HG03175 (cell line): ENCODE data around the gene MIEF1.

Source experiments
- ATAC-seq: cut with Tn5 transposase; IDR thresholded peaks from one replicate; pipeline ENCODE4 v1.9.1; 2021; ENCODE audit warnings: mild to moderate bottlenecking, moderate library complexity; ENCODE audit not compliant: unreplicated experiment

MIEF1 gene

DNA sequence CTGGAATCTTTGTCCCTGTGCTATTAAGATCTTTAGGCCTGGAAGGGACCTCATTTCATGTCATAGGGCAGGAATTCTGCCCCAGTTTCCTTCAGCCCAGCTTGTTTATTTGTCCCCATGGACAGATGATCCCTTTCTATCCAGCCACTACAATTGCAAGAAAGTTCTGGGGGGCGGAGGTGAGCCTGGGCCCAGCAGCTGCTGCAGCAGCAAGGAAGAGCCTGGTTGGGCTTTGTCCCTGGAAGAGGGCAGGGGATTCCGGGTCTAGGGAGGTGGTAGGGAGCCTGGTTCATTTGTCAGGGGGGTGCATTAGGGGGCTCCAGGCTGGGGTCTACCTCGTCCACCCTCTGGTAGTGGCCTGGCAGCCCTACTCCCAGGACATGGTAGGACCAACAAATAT lies 52.1 kb downstream of the MIEF1 start:
- no peak for ATAC-seq

DNA sequence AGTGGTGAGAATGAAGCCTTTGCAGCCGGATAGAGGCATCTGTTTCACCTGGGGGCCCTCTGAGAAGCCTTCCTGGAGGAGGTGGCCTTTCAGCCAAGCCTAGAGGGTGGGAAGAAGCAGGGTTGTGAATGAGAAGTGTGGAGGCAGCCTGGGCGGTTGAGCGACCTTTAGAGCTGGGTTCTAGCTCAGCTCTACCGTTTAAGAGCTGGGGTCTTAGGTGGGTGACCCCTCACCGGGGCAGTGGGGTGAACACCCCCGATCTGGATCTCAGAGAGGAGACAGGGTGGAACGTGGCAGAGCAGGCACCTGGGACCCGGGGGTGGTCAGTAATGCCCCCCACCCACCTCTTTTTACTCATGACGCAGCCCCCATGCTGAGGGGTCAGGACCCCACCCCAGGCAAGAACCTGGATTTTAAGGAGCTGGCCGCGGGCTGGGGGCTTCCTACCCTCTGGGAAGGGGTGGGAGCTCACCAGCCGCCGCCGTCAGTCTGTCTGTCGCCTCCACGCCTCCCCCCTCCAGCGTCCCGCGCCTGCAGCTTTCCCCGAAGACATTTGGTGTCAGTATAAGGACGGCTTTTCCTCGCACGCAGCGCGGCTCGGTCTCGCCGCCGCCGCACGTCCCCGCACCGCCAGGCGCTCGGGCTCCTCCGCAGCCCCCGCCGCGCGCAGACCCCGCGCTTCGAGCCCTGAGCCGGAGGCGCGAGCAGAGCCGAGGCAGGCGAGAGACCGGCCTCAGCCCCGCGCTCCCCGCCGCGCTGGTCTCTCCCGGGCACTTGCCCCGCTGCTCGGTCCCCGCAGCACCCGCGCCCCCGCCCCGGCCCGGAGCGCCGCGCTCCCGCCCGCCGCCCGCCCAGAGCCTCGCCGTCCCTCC lies 55.1 kb downstream of the MIEF1 start:
- no peak for ATAC-seq

GRCh38 chr22:39558254-39558727 lies 56.2 kb downstream of the MIEF1 start:
- ATAC-seq = no peak

- ATAC-seq = no peak
Observed at GRCh38 chr22:39558950-39559349, 56.9 kb downstream of the MIEF1 start.

GRCh38 chr22:39559456-39560105 lies 57.5 kb downstream of the MIEF1 start:
- ATAC-seq = no peak

GRCh38 chr22:39560127-39560526 lies 58.0 kb downstream of the MIEF1 start:
- ATAC-seq = no peak

- no peak for ATAC-seq
Observed at GRCh38 chr22:39562839-39563489, 60.9 kb downstream of the MIEF1 start.

DNA sequence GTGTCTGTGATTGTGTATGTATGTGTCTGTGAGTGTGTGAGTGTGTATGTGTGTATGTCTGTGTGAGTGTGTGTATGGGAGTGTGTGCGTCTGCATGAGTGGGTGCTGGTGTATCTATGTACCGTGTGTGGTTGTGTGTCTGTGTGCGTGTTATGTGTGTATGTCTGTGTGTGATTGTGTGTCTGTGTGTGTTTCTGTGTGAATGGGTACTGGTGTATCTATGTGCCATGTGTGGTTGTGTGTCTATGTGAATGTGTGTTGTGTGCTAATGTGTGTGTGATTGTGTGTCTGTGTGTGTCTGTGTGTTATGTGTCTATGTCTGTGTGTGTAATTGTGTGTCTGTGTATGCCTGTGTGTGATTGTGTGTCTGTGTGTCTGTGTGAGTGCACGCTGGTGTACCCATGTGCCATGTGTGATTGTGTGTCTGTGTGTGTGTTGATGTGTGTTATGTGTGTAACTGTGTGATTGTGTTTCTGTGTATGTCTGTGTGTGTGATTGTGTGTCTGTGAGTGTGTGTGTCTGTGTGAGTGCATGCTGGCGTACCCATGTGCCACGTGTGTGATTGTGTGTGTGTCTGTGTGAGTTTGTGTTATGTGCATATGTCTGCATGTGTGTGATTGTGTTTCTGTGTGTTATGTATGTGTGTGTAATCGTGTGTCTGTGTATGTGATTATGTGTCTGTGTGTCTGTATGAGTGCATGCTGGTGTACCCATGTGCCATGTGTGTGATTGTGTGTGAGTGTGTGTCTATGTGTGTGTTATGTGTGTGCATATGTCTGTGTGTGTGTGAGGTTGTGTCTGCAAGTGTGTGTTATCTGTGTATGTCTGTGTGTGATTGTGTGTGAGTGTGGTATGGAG lies 61.7 kb downstream of the MIEF1 start:
- no peak for ATAC-seq

GRCh38 chr22:39565414-39565944 lies 63.4 kb downstream of the MIEF1 start:
- ATAC-seq = no peak

DNA sequence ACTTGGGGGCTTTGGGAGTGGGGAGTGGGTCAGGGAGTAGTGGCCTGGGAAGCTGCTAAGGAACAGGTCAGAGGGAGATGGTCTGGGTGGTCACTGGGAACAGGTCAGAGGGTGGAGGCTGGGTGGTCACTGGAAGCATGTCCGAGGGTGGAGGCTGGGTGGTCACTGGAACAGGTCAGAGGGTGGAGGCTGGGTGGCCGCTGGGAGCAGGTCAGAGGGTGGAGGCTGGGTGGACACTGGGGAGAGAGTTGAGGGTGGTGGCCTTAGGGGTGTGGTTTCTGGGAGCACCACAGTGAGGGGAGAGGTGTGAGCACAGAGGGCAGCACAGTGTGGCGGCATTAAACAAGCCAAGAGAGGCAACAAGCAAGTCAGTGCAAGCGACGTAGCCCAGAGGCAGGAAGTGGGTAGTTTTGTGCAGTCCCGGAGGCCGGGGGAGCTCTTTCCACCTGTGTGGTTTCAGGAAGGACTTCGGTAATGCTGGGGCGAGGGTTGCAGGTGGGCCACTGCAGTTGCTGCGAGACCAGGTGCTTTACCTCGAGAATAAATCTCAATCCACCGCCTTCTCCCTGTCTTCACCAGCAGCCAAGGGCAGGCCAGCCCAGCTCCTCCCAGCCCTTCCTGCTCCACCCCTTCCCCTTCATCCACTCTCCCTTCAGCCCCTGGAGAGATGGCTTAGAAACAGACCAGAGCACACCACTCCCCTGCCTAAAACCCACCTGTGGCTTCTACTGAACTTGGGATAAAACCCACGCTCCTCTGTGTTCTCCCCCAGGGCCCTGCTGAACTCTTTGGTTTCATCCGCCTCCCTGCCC lies 65.3 kb downstream of the MIEF1 start:
- no peak for ATAC-seq
